ENCODE data around the gene SYT6.

Gene SYT6

DNA sequence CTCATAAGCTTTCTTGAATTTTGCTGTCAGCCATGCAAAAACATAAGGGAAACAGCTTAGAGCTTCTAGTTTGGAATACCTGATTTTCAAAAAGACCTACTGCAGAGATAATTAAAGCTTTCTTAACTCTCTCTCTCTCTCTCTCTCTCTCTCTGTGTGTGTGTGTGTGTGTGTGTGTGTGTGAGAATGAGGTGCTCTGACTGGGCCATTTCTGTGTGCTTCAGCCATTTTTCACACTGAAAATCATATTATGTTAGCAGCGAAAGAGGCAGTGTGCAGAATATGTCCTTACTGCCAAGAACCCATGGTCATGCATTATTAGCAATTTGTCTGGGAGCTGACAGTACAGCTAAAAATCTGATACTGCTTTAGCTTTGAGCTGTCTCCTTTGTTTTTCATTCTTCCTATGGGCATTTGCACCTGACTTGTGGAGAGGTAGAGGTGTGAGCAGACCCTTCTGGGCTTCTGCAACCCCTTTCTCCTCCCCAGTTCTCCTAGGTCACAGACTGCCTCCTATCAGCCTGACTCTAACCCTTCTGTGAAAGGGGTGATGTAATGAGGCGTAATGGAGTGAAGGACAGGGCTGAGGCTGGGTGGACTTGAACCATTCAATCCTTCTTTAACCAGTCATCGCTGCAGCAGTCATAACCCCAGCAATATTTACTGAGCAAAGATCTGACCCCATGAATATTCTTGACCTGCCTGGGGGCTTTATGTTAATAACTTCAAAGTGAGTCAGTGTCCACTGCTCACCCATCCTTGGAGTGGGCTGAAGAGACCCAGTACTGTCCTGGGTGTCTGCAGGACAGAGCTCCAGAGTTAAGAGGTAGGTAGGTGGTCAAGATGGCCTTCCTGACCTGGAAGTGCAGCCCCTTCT is 61.2 kb downstream of the SYT6 start:
- TF ChIP-seq JUND (IDR thresholded peaks at IDR 0.05; ENCODE audit: low read depth): no peak
- DNase-seq (ENCODE audit: low read depth in 1 of 2, low spot score in 1 of 2): no peak
- in situ Hi-C loops (cut with HindIII; ENCODE audit: low pct_unique_long_range_greater_than_20kb, low sequenced_read_pairs): no loop called here

DNA sequence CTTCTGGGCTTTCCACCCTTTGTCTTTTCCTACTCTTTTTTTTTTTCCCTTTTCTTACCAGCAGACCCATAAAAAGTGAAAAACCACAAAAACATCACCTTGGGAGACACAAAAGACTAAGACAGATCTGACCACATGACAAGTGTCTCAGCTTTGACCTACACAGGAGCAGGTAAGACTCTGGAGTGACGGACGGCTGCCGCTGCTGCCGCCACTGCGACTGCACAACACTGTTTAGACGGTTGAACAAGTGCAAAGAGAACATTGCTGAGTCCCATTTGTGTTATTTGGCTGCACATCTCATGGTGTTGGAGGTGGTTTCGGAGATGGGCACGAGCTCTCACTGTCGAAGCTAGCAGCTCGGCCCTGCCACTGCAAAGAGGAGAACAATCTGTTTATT is 62.0 kb downstream of the SYT6 start:
- no peak for DNase-seq (ENCODE audit: low read depth in 1 of 2, low spot score in 1 of 2)
- no peak for TF ChIP-seq JUND (IDR thresholded peaks at IDR 0.05; ENCODE audit: low read depth)
- in situ Hi-C loops (cut with HindIII; ENCODE audit: low pct_unique_long_range_greater_than_20kb, low sequenced_read_pairs): no loop called here

DNA sequence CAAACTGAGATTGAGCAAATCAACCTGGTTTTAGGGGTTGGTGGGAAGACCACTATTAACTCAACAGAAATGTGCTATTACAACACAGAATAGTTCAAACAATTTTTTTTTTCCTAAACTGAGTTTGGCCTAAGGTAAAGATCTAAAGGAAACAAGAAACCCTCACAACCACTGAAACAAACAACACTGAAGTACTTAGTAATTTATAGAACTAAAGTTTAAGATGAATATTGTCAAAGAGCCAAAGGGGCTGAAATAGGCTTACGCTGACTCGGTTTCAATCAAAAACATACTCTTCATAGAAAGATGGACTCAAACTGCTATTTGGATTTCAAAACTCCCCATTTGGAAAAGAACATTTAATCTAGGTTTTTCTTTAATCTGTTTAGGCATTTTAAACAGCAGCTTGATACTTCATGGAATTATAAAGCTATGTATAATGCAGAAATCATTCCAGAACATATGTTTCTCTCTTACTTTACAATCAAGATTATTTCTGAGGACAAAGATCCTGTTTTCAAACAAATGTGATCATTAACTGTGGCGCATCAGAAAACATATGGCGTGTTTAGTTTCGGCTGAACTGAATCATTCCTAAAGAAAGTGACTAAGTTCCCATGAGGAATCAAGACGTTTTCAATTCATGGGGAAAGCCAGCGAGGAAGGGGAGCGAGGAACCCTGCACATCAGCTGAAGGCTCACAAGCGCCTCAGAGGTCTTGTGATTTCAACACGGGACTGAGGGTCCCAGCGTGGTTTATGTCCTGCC is 62.7 kb downstream of the SYT6 start:
- in situ Hi-C loops (cut with HindIII; ENCODE audit: low pct_unique_long_range_greater_than_20kb, low sequenced_read_pairs): no loop called here
- TF ChIP-seq JUND (IDR thresholded peaks at IDR 0.05; ENCODE audit: low read depth): no peak
- no peak for DNase-seq (ENCODE audit: low read depth in 1 of 2, low spot score in 1 of 2)

DNA sequence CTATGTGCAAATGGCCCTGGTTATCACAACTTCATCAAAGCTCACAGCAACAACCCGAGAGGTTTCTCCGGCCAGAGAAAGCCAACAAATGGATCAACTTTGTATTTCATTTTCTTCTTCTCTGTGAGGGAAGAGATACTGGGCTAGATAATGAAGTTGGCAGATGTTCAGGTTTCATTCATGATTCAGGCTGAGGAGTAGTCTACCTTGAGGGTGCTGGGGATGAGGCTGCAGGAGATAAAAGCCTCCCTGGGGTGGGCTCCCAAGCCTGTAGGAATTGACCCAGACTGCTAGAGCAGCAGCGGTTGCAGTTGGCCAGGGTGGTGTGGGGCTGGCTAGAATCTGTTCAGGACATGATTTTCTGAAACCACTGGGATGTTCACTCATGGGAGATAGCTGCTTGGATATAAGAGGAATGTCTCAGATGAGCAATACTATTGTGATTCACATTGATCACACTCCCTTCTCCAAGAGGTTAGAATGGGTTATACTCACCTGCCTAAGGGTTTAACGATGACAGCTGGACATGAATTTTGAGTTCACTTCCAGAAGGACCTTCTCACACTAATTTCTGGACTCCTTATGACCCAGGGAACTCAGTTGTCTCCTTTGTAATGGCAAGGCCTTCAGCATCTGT is 64.0 kb downstream of the SYT6 start:
- no peak for TF ChIP-seq JUND (IDR thresholded peaks at IDR 0.05; ENCODE audit: low read depth)
- in situ Hi-C loops (cut with HindIII; ENCODE audit: low pct_unique_long_range_greater_than_20kb, low sequenced_read_pairs): no loop called here
- no peak for DNase-seq (ENCODE audit: low read depth in 1 of 2, low spot score in 1 of 2)

DNA sequence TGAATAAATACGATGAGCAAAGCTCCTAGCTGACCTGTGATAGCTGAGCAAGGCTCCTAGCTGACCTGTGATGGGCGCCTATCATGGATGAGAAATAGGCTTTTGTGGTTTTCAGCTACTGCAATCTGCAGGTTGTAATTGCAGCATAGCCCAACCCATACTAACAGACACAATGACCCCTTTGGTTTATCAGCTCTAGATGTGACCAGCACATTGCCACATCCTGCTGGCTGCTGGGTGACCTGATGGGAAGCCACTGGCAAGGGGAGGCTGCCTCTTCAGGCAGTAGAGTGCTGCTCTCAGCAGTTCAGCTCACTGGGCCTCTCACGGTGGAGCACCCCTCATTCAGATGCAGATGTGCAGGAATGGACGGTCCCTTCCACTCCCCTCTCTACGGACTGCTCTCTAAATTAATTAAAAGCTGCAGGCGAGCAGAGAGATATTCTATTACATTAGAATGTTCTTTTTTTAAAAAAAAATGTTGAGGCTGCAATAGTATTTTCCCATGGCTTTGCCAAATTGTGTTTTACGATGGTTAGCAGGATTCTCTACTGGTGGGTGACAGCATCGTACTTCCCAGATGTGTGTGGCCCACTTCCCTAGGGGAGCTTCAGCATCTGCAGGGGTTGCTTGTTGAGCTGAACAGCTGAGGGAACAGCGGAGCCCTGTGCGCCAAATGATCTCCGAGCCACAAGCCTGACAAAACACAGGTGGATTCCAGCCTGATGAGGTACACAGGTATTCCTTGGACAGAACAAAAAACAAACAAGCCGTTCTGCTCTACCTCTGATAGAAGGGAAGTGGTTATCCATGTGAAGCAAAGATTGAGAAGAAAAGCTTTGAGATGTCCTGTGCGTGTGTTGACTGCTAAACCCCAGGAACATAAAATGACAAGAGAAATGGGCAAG is 65.0 kb downstream of the SYT6 start:
- TF ChIP-seq JUND (IDR thresholded peaks at IDR 0.05; ENCODE audit: low read depth): no peak
- no peak for DNase-seq (ENCODE audit: low read depth in 1 of 2, low spot score in 1 of 2)
- in situ Hi-C loops (cut with HindIII; ENCODE audit: low pct_unique_long_range_greater_than_20kb, low sequenced_read_pairs): no loop called here

DNA sequence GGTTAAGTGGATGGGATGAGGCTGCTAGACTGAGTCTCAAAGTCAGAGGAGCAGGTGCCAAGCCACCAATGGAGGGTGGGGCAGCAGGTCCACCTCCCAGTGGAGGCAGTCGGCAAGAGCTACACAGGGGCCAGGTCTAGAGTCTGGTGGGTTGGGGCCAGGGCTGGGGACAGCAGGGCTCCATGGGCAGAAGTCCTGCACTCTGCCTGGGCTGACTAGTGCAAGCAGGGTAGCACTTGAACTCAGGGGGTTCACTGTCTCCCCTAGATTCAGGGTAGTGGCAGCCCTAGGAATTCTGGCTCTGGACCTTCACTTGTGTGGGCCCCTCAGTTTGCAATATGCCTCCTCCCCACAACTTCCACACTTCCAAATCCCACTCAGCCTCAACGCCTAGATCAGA is 66.2 kb downstream of the SYT6 start:
- TF ChIP-seq JUND (IDR thresholded peaks at IDR 0.05; ENCODE audit: low read depth): no peak
- no peak for DNase-seq (ENCODE audit: low read depth in 1 of 2, low spot score in 1 of 2)
- in situ Hi-C loops (cut with HindIII; ENCODE audit: low pct_unique_long_range_greater_than_20kb, low sequenced_read_pairs): no loop called here

DNA sequence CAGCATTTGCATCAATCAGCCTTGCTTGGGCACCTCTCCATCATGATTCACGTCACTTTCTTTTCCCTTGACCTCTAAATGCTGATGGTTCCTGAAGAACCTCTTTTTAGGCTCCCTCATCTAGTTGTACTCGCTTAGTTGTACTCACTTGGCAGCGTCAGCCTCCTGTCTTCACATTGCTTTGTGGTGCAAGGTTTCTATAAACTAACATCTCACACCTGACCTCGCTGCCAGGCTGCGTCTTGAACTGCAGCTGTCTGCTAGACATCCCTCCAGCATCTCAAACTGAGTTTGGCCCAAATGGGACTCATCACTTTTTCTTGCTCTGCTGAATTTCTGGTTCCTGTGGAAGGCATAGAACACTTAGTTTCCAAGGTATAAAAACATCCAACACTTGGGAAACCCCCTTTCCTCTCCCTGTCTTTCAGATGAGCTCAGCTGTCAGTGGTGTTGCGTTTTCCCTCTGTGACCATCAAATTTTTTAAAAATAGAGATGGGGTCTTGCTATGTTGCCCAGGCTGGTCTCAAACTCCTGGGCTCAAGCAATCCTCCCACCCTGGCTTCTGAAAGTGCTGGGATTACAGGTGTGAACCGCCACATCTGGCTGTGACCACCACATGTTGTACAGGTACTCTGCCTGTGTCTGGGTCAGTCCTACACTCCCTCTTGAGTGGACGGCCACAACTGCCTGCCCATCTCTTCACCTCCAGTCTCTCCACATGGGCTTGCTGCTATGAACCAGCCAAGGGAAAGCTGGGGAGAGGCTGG is 66.9 kb downstream of the SYT6 start:
- DNase-seq (ENCODE audit: low read depth in 1 of 2, low spot score in 1 of 2): no peak
- no peak for TF ChIP-seq JUND (IDR thresholded peaks at IDR 0.05; ENCODE audit: low read depth)
- in situ Hi-C loops (cut with HindIII; ENCODE audit: low pct_unique_long_range_greater_than_20kb, low sequenced_read_pairs): no loop called here

GRCh38 chr1:114082867-114083585 is 70.6 kb downstream of the SYT6 start:
- no peak for DNase-seq (ENCODE audit: low read depth in 1 of 2, low spot score in 1 of 2)
- in situ Hi-C loops (cut with HindIII; ENCODE audit: low pct_unique_long_range_greater_than_20kb, low sequenced_read_pairs): no loop called here
- TF ChIP-seq JUND (IDR thresholded peaks at IDR 0.05; ENCODE audit: low read depth): no peak

DNA sequence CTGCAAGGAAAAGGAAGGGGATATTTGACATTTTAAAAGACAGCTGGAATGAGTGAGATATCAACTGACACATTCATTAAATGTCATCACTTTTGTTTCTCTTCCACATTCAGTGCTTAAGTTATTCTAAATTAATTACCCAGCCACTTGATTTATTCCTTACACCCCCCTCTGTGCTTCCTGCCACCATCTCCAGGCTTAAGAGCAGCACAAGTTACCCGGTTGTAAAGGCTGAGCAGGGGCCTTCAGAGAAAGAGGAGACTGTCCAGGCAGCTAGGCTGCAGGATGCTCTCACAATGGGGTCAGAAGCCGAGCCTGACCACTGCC is 71.4 kb downstream of the SYT6 start:
- no peak for DNase-seq (ENCODE audit: low read depth in 1 of 2, low spot score in 1 of 2)
- no peak for TF ChIP-seq JUND (IDR thresholded peaks at IDR 0.05; ENCODE audit: low read depth)
- in situ Hi-C loops (cut with HindIII; ENCODE audit: low pct_unique_long_range_greater_than_20kb, low sequenced_read_pairs): no loop called here

DNA sequence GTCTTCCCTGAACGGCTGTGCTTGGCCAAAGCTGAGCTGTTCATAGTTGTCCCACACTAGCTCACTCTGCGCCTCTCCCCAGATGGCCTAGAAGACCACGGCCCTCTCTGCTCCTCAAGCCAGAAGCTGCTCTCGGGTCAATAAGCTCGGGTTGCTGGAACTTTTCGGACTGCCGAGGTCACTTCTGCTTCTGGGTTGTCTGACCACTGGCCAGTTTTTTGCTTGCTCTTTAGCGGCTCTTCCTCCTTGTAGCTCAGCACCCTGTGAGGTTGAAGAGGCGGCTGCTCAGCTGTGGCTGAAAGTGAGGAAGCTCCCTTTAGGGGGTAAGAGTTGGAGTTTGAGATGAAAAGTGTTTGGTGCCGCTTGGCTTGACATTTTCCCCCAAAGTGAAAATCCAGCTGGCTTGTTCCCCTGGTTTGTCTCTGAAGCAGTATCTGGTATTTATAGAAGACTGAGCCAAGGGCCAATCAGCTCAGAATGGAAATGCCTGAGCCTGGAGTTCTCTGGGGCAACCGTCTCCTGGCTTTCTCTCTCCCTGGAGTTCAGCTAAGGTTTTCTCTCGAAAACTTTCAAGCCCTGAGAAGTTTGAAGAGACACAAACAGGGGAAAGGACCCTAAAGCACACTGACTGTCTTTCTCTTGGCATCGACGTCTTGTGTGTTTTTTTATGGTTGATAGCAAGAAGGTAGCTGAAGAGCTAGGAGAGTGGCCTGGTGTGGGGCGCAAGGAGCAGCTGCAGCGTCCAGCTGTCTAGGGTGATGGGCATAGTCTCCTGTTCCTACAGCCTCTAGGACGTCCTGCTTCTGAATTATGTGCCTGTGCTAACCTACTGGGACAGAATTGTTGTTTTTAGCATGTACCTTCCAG is 72.0 kb downstream of the SYT6 start:
- no peak for TF ChIP-seq JUND (IDR thresholded peaks at IDR 0.05; ENCODE audit: low read depth)
- in situ Hi-C loops (cut with HindIII; ENCODE audit: low pct_unique_long_range_greater_than_20kb, low sequenced_read_pairs): no loop called here
- no peak for DNase-seq (ENCODE audit: low read depth in 1 of 2, low spot score in 1 of 2)
